Measurements from ENCODE around the gene KRT34.

GRCh38 chr17:41347869-41348760, 34.0 kb downstream of the KRT34 start:
- TF ChIP-seq CTCF (IDR thresholded peaks at IDR 0.05) (no peak), POLR2A (IDR thresholded peaks at IDR 0.05) (no peak)
